Erythroblast (primary cell): ENCODE results near the gene SPINDOC.

Experiments
- GATA1 ChIP-seq: IDR thresholded peaks from 2 replicates; pipeline ENCODE4 v1.6.1; 2011; ENCODE audit warnings: low read depth, mild to moderate bottlenecking, control low read depth, low read length, moderate library complexity
- POLR2A ChIP-seq: IDR thresholded peaks from 2 replicates; pipeline ENCODE4 v1.6.1; 2011; ENCODE audit warnings: mild to moderate bottlenecking, low read length

DNA sequence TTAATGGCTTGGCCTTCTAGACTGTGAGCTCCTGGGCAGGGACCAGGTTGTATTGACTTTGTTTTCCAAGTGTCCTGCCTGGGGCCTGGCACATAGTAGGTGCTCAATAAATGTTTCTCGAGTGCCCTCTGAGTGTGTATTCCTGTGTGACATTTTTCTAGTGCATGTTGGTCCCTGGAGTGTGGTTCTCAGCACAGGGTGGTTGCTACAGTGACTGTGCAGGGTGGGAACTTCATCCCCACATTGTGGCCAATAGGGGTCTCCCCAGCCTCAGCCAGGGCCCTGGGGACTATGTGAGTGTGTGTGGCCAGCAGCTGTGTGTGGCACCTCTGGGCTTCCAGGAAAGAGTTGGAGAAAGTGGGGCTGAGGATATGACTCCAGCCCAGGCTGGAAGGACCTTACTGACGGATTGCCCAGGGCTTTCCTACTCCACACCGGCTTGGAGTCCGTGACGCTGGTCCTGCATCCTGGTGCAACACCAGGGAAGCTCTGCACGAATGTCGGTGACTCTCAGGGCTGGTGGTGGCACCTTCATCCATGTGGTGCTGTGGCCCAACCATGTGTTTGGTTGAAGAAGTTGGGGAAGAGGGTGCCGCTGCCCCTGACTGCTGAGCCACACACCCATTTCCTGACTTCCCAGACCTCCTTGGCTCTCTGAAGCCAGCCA is 16.7 kb downstream of the SPINDOC start:
- TF ChIP-seq POLR2A (no peak), GATA1 (no peak)
